Measurements from ENCODE around the gene PNPLA5.

GRCh38 chr22:43941449-43941848 is 49.6 kb upstream of the PNPLA5 start:
- TF ChIP-seq EZH2phosphoT487 (IDR thresholded peaks at IDR 0.05; ENCODE audit: borderline replicate concordance, low read depth, low read length) (no peak), CTCF (conservative IDR thresholded peaks at IDR 0.05; ENCODE audit: low read length) (no peak)

Measured in OCI-LY7 (cell line).